Measurements from ENCODE around the gene OR2L3.

GRCh38 chr1:248047008-248047407, 372 bp downstream of the OR2L3 start:
- TF ChIP-seq ATF2 (IDR thresholded peaks at IDR 0.05; ENCODE audit: low read length) (no peak), RCOR1 (conservative IDR thresholded peaks at IDR 0.05; ENCODE audit: low read depth, low read length) (no peak), CTCF (IDR thresholded peaks at IDR 0.05 in 2 of 3, conservative IDR thresholded peaks at IDR 0.05 in 1 of 3; ENCODE audit: control insufficient read depth in 2 of 3, extremely low read depth in 1 of 3, insufficient read depth in 1 of 3, low read depth in 3 of 3, low read length in 3 of 3) (no peak), SMC3 (IDR thresholded peaks at IDR 0.05; ENCODE audit: borderline replicate concordance, low read length) (no peak), SP1 (IDR thresholded peaks at IDR 0.05; ENCODE audit: low read depth, low read length) (no peak), YBX1 (IDR thresholded peaks at IDR 0.05) (no peak), CREB1 (IDR thresholded peaks at IDR 0.05; ENCODE audit: low read depth) (no peak), ATF3 (IDR thresholded peaks at IDR 0.05; ENCODE audit: borderline replicate concordance, extremely low read depth, low read depth, low read length) (no peak), BACH1 (IDR thresholded peaks at IDR 0.05; ENCODE audit: borderline replicate concordance) (no peak), TCF7 (IDR thresholded peaks at IDR 0.05; ENCODE audit: borderline replicate concordance) (no peak)

All from GM12878 (cell line).